ENCODE data around the gene ODAD2. TPM values are rescaled to one million over a fixed set of nuclear protein-coding genes. Genes with fewer than 3 reads are reported as not detected.

Gene ODAD2
- total and polyA plus RNA-seq, 2 of the 8 experiments (the other 6 are each of a cell fraction or from before 2014, with no cell fraction given) = 0.95 to 4.3 TPM

DNA sequence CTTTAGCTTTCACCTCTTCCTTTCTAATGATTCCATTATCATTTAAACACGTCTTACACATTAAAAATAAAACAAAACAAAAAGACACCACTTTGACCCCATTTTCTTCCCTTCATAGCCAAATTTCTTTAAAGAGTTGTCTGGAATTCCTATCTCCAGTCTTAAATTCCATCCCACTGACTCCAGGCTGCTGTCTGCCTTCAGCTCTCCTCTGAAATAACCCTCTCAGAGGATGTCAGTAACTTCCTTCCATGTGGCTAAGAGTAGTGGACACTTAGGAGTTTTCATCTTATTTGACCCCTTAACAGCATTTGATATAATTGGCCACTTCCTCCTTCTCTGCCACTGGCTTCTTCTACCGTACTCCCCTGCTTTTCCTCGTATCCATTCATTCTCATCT is 183.6 kb downstream of the ODAD2 start:
- Histone ChIP-seq H2BK20ac (ENCODE audit: low read length) (no peak overlapping the region), H4K8ac (ENCODE audit: extremely low read depth, insufficient read depth, low read length) (no peak overlapping the region), H3K4me2 (ENCODE audit: insufficient read depth in 1 of 2, low read depth in 2 of 2, low read length in 2 of 2) (no peak overlapping the region), H3K27me3 (replicated peaks in 1 of 4; ENCODE audit: control insufficient read depth in 3 of 4, extremely low read depth in 1 of 4, insufficient read depth in 3 of 4, low read length in 3 of 4) (no peaks in the 10 kb centered on the region), H2AFZ (ENCODE audit: low read length) (no peak overlapping the region), H2BK15ac (ENCODE audit: low read length) (no peak overlapping the region), H3K4me3 (ENCODE audit: extremely low read depth in 1 of 4, insufficient read depth in 2 of 4, low read depth in 3 of 4, low read length in 4 of 4) (no peak overlapping the region), H2BK12ac (ENCODE audit: low read depth, low read length) (no peak overlapping the region), H3K23me2 (ENCODE audit: low read depth, low read length) (no peaks in the 10 kb centered on the region), H2BK5ac (ENCODE audit: low read depth, low read length) (no peak overlapping the region), H3K56ac (replicated peaks; ENCODE audit: insufficient read length, low read depth, low read length) (no peak overlapping the region), H3K9me3 (ENCODE audit: insufficient read depth in 2 of 2, low read depth in 1 of 2, low read length in 1 of 2) (no peaks in the 10 kb centered on the region), H2AK5ac (ENCODE audit: low read depth, low read length) (no peak overlapping the region), H3K4ac (replicated peaks; ENCODE audit: insufficient read length, low read depth, low read length) (no peak overlapping the region), H3K9ac (replicated peaks in 1 of 4; ENCODE audit: extremely low read depth in 1 of 4, low read depth in 3 of 4, low read length in 3 of 4) (no peak overlapping the region), H3K4me1 (replicated peaks in 1 of 4; ENCODE audit: control insufficient read depth in 3 of 4, insufficient read depth in 4 of 4, low read length in 3 of 4) (no peaks in the 10 kb centered on the region), H4K5ac (ENCODE audit: insufficient read length, low read depth, low read length) (no peak overlapping the region), H3K79me2 (ENCODE audit: control insufficient read depth in 1 of 2, insufficient read depth in 2 of 2, low read length in 2 of 2) (no peaks in the 10 kb centered on the region), H3K27ac (ENCODE audit: low read depth, low read length) (no peak overlapping the region), H3K14ac (ENCODE audit: insufficient read length) (no peak overlapping the region), H4K20me1 (replicated peaks in 1 of 2; ENCODE audit: control insufficient read depth in 1 of 2, insufficient read depth in 2 of 2, low read length in 2 of 2) (no peaks in the 10 kb centered on the region), H3K18ac (ENCODE audit: extremely low read depth, low read length) (no peak overlapping the region), H3K23ac (ENCODE audit: insufficient read length) (no peak overlapping the region), H3K79me1 (ENCODE audit: low read depth, low read length) (no peaks in the 10 kb centered on the region), H3K36me3 (ENCODE audit: control insufficient read depth in 2 of 4, insufficient read depth in 4 of 4, low read length in 3 of 4) (no peaks in the 10 kb centered on the region), H2BK120ac (replicated peaks; ENCODE audit: low read depth, low read length) (no peak overlapping the region), H4K91ac (replicated peaks; ENCODE audit: insufficient read length, low read length) (no peak overlapping the region)
- 80 to 90% methylated on average over 2 to 3 of the region's 3 CpGs for WGBS, 2 experiments (ENCODE audit: extremely low coverage in 1 of 2, insufficient coverage in 1 of 2, insufficient read length in 1 of 2, insufficient replicate concordance in 2 of 2, low coverage in 1 of 2, low lambda C conversion rate in 2 of 2, missing lambda C conversion rate in 1 of 2)
- FAIRE-seq = no peak
- DNase-seq (ENCODE audit: low read depth in 1 of 2, low spot score in 2 of 2) = no peak
- POLR2A ChIA-PET (ENCODE audit: partially characterized antibody) = no interaction called here
- CTCF ChIA-PET (ENCODE audit: partially characterized antibody) = no interaction called here
- no peak for TF ChIP-seq KDM1A (IDR thresholded peaks at IDR 0.05; ENCODE audit: borderline replicate concordance, low read length)
- TF ChIP-seq EZH2 (IDR thresholded peaks at IDR 0.05; ENCODE audit: low read depth, low read length, severe bottlenecking) = no peak
- no peak for TF ChIP-seq SP4 (IDR thresholded peaks at IDR 0.05; ENCODE audit: low read length)
- TF ChIP-seq NANOG (IDR thresholded peaks at IDR 0.05; ENCODE audit: insufficient read depth, low read depth, low read length, poor library complexity, severe bottlenecking) = no peak
- no peak for TF ChIP-seq JUN (IDR thresholded peaks at IDR 0.05; ENCODE audit: low read depth, low read length)
- no peak for TF ChIP-seq KDM4A (IDR thresholded peaks at IDR 0.05; ENCODE audit: low read depth, low read length, severe bottlenecking)
- TF ChIP-seq, protein P1, sequence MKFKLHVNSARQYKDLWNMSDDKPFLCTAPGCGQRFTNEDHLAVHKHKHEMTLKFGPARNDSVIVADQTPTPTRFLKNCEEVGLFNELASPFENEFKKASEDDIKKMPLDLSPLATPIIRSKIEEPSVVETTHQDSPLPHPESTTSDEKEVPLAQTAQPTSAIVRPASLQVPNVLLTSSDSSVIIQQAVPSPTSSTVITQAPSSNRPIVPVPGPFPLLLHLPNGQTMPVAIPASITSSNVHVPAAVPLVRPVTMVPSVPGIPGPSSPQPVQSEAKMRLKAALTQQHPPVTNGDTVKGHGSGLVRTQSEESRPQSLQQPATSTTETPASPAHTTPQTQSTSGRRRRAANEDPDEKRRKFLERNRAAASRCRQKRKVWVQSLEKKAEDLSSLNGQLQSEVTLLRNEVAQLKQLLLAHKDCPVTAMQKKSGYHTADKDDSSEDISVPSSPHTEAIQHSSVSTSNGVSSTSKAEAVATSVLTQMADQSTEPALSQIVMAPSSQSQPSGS (IDR thresholded peaks at IDR 0.05; ENCODE audit: low read length) = no peak
- TF ChIP-seq HDAC6 (IDR thresholded peaks at IDR 0.05; ENCODE audit: low read depth, low read length) = no peak
- TF ChIP-seq JUND (IDR thresholded peaks at IDR 0.05; ENCODE audit: low read length) = no peak
- no peak for TF ChIP-seq MAFK (IDR thresholded peaks at IDR 0.05; ENCODE audit: low read depth, low read length)

Data from H1 (cell line).